ENCODE measurements around the gene C14orf93. TPM values are rescaled to one million over a fixed set of nuclear protein-coding genes. Genes with fewer than 3 reads are reported as not detected.

C14orf93 gene
- total and polyA plus RNA-seq, 9 of the 15 experiments (the other 6 are each of a cell fraction or from before 2014, with no cell fraction given): 2.2 to 22.4 (median 16.1) TPM

- TF ChIP-seq TAF7 (tag; IDR thresholded peaks at IDR 0.05) (peak; percentile 77; the same call in 1 of the 2 replicates), DPF2 (IDR thresholded peaks at IDR 0.05) (0 out of 2 replicates have a peak, but pooled peaks have one; percentile 53), SMC3 (conservative IDR thresholded peaks at IDR 0.05; ENCODE audit: insufficient read depth, low read depth, low read length) (no peak), IRF9 (tag; IDR thresholded peaks at IDR 0.05) (no peak), USF1 (CRISPR knock-in tag; IDR thresholded peaks at IDR 0.05) (peak; percentile 43; the same call in 1 of the 2 replicates), TFAP4 (CRISPR knock-in tag; IDR thresholded peaks at IDR 0.05; ENCODE audit: borderline replicate concordance) (peak; percentile 97), NUFIP1 (IDR thresholded peaks at IDR 0.05; ENCODE audit: partially characterized antibody) (no peak), VEZF1 (CRISPR knock-in tag; IDR thresholded peaks at IDR 0.05) (peak; percentile 74), EZH2 (IDR thresholded peaks at IDR 0.05; ENCODE audit: borderline replicate concordance, low read depth, low read length) (no peak), NCOA2 (IDR thresholded peaks at IDR 0.05; ENCODE audit: partially characterized antibody in 2 of 2) (no peak), TCF3 (CRISPR knock-in tag; IDR thresholded peaks at IDR 0.05) (peak; percentile 52), MLX (CRISPR knock-in tag; conservative IDR thresholded peaks at IDR 0.05) (no peak), CREM (IDR thresholded peaks at IDR 0.05; ENCODE audit: low read depth) (peak; percentile 83), HDAC1 (IDR thresholded peaks at IDR 0.05) (peak in 1 of 2 experiments; percentile 66; a peak in 1 of 4 replicates), SMAD1 (IDR thresholded peaks at IDR 0.05; ENCODE audit: low read depth, low read length, partially characterized antibody) (peak; percentile 17), ILK (tag; IDR thresholded peaks at IDR 0.05; ENCODE audit: borderline replicate concordance, low read depth) (no peak), SUPT5H (IDR thresholded peaks at IDR 0.05) (peak; percentile 91), ASH1L (IDR thresholded peaks at IDR 0.05; ENCODE audit: borderline replicate concordance, low read depth, partially characterized antibody) (peak; percentile 91), KLF10 (CRISPR knock-in tag; IDR thresholded peaks at IDR 0.05) (no peak), ZNF764 (CRISPR knock-in tag; IDR thresholded peaks at IDR 0.05; ENCODE audit: low read depth) (no peak), SIRT6 (IDR thresholded peaks at IDR 0.05; ENCODE audit: low read depth, low read length) (no peak), RFX7 (CRISPR knock-in tag; IDR thresholded peaks at IDR 0.05) (no peak), TEAD2 (tag; IDR thresholded peaks at IDR 0.05) (no peak)
Observed at GRCh38 chr14:23006544-23007419, 3.2 kb downstream of the C14orf93 start (continued).
